HG03439 (cell line): ENCODE results near the gene COL4A4.

Experiments
- ATAC-seq: cut with Tn5 transposase; IDR thresholded peaks from one replicate; pipeline ENCODE4 v1.9.1; 2021; ENCODE audit warnings: mild to moderate bottlenecking, moderate library complexity; ENCODE audit not compliant: unreplicated experiment

Gene COL4A4

GRCh38 chr2:227035711-227036367 is 128.2 kb downstream of the COL4A4 start:
- no peak for ATAC-seq

- no peak for ATAC-seq
Measured at GRCh38 chr2:227033471-227034148, 130.4 kb downstream of the COL4A4 start.

GRCh38 chr2:227031379-227031778 is 132.6 kb downstream of the COL4A4 start:
- ATAC-seq, result no peak

DNA sequence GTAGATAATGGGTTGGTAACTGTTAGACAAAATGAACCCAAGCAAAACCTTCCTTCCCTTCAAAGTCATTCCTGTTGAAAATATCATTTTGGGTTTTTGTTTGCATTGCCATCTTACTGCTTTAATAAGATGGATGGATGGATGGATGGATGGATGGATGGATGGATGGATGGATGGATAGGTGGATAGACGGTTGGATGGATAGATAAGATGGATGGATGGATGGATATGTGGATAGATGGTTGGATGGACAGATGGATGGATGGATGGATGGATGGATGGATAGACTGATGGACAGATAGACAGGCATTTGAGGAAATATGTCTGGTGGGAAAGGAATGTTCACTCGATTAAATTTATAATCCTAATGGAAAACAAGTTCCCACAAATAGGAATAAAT is 133.2 kb downstream of the COL4A4 start:
- no peak for ATAC-seq

DNA sequence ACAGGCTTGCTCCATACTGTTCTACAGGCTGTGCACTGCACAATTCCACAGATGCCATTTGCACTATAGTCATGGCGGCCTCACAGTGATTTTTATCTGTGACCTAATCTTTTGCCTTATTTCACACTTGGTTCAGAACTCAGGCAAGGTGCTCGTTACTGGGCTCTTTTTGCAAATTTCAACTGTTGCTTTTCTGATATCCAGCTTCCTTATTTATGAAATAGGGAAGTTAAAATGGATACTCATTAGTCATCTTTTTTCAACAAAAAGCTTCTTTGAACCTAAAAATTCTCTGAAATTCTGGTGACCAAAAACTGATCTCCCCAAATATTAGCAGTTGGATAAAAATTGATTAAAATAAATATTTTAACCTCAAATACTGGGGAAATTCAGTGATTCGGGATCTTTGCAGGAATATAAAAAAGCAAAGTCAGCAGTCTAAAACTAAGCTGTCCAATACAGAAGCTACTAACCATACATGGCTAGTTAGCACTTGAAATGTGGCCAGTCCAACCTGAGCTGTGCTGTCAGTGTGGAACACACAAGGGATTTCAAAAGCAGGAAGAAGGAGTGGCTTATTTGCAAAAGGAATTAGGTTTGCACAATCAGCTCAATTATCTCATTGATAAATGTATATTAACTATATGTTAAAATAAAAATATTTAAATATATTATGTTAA is 134.4 kb downstream of the COL4A4 start:
- ATAC-seq, result no peak

GRCh38 chr2:227025510-227025909 is 138.5 kb downstream of the COL4A4 start:
- ATAC-seq, result peak; percentile 62

DNA sequence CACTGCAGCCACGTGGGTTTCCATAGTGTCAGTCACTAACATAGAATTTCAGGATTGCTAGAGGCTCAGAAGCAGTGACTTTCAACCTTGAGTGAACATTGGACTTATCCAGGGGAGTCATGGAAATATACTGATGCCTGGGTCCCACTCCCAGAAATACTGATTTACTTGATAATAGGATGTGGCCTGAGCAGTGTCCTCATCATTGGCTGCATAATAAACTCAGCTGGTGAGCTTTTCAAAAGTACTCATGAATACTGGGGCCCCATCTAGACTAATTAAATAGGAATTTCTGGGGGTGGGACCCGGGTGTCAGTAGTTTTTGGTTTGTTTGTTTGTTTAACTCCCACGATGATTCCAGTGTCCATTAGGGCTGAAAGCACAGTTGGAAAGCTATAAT is 141.4 kb downstream of the COL4A4 start:
- no peak for ATAC-seq

- no peak for ATAC-seq
Measured at GRCh38 chr2:227020416-227020815, 143.6 kb downstream of the COL4A4 start.

- ATAC-seq, result no peak
Measured at GRCh38 chr2:227016894-227017293, 147.1 kb downstream of the COL4A4 start.

DNA sequence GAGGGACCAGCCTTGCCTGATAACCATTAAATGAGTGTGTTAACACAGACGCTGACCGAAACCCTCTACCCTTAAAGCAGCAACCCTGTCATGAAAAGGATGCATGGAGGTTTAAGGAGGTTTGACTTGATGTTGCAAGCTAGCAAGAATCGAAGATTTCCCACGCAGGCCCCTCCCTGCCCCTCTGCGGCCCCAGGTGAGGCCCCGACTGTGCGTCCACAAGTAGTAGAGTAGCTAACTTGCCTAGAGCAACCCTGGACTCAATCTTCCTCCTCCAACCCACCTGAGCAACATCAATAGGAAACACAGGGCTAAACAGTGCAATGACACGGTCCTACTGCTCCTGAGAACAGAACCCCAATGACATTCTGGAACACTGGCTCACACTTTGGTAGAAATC is 150.1 kb downstream of the COL4A4 start:
- ATAC-seq, result no peak

DNA sequence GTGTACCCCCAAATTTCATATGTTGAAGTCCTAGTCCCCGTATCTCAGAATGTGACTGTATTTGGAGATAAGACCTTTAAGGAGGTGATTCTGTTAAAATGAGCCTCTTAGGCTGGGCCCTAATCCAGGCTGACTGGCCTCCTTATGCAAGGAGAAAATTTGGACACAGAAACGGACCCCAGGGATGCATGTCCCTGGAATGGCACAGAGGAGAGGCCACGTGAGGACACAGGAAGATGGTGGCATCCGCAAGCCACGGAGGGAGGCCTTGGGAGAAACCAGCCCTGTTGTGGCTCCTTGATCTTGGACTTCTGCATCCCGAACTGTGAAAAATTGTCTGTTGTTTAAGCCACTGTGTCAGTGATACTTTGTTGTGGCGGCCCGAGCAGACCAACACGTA is 150.7 kb downstream of the COL4A4 start:
- ATAC-seq, result no peak

DNA sequence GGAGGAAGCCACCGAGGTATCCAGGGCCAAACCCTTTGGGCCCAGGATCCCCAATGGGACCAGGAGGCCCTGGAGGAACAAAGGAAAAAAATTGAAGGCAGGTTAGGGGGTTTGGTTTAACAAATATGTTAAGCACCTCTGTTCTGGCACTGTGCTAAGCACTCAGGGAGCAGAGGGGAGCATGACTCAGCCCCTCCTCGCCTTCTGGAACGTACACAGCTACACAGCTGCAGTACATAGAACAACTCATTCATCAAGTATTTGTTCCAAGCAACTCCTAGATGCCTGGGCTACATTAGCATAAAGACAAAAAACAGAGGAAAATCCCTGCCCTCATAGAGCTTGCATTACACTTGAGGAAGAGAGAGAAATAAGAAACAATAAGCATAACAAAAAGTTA is 153.6 kb downstream of the COL4A4 start:
- no peak for ATAC-seq

DNA sequence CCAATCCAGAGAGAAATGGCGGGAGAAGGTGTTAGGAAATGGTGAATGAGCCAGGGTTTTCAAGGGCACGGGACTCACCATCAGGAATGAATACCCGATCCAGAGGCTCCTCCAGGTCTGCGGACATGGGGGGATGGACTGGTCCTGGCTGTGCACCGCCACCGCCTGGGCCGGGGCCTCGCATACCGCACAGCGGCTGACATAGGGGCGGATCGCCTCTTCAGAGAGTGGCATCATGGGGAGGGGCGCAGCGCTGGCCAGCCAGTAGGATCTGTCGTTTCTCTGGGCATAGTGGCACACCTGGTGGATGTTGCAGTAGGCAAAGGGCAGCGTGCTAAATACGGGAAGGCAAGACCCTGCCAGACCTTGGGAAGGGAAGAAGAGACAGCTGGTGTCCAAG is 156.1 kb downstream of the COL4A4 start:
- no peak for ATAC-seq

DNA sequence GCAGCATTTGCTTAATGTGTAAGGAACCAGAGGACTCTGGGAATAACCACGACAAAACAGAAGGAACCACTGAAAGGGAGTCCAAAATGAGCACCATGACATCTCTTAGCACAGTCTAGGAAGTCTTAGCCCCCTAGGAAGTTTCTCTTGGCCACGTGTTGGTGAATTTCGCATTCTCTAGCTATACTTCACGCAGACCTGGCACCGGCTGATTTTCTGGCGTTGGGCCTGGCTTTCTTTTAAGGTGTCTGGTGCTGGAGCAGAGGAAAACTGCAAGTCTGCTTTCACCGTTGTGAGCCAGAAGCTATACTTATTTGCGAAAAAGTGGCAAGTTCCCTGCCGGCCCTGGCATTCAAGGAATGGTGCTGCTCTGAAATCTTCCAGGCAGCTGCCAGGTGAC is 156.9 kb downstream of the COL4A4 start:
- no peak for ATAC-seq

GRCh38 chr2:227006189-227006897 is 157.7 kb downstream of the COL4A4 start:
- ATAC-seq, result no peak

GRCh38 chr2:227004482-227004881 is 159.5 kb downstream of the COL4A4 start:
- no peak for ATAC-seq

GRCh38 chr2:227000123-227000522 is 163.9 kb downstream of the COL4A4 start:
- ATAC-seq, result no peak

- no peak for ATAC-seq
Measured at GRCh38 chr2:226999661-227000060, 164.3 kb downstream of the COL4A4 start.

DNA sequence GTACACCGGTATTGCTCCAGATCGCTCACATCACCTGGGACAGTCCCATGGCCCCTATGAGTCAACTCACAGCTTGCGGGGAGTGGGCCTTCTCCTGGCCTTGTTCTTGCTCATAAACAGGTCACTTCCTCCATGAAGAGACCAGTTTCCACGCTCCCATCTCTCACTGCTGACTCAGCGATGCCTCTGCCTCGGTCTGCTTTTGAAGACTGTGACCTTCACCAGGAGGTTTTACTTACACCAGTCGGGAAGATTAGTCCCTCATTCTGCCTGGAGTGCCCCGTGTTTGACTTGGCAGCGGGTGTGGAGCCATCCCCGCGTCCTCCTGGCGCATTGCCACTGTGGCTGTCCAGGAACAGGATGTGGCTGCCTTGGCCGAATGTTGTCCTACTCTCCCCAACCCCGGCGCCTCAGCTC is 168.4 kb downstream of the COL4A4 start:
- no peak for ATAC-seq

- no peak for ATAC-seq
Measured at GRCh38 chr2:226994775-226995174, 169.2 kb downstream of the COL4A4 start.

DNA sequence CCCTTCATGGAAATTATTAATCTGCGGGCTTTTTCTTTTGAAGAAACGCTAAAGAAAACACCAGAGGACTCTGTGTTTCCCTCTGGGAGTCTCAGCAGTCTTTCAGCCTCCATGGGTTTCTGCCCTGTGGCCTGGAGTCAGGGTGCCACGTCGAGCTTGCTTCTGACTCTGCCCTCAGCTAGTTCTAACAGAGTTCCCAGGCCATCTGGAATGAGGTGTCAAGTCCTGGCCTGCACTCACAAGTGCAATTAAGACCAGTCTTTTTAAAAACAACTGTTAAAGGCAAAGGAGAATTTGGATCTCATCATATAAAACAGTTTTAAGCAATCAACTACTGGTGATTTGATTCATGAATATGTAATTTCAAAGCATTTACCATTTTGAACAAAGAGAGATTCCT is 170.8 kb downstream of the COL4A4 start:
- ATAC-seq, result no peak

- no peak for ATAC-seq
Measured at GRCh38 chr2:226991663-226992062, 172.3 kb downstream of the COL4A4 start.
